Daoy (cell line): ENCODE results near the gene PNMA1. TPM values are rescaled to one million over a fixed set of nuclear protein-coding genes. Genes with fewer than 3 reads are reported as not detected.
"Not testable (repeated sequence)": the region's sequence is repeated elsewhere in the genome, so short reads cannot be mapped to it uniquely, and the experiment has no call there.

Source experiments
- DNase-seq: peaks from one replicate; pipeline ENCODE4 v3.0.0-alpha.2; 2015; ENCODE audit warnings: low read depth
- total RNA-seq: library from RNA; depleted of rRNA; stranded (reverse); fragments of >200 nt; shearing (Covaris generic); gene quantifications from 2 replicates; pipeline ENCODE4 v1.2.3, GENCODE V29; 2014

The PNMA1 gene
- total RNA-seq, 1 experiment from 2014 or later, result 20.2 TPM

GRCh38 chr14:73717711-73718417 is 3.7 kb upstream of the PNMA1 start:
- no peak for DNase-seq

- no peak for DNase-seq
Observed at GRCh38 chr14:73717266-73717665, 3.1 kb upstream of the PNMA1 start.

GRCh38 chr14:73715707-73716106 is 1.5 kb upstream of the PNMA1 start:
- DNase-seq, result no peak

GRCh38 chr14:73714656-73715081 is 485 bp upstream of the PNMA1 start:
- DNase-seq, result no peak

GRCh38 chr14:73713206-73713802 is 880 bp downstream of the PNMA1 start:
- no peak for DNase-seq

- peak; percentile 36 for DNase-seq
Observed at GRCh38 chr14:73712540-73713180, 1.5 kb downstream of the PNMA1 start.

GRCh38 chr14:73712071-73712506 is 2.1 kb downstream of the PNMA1 start:
- DNase-seq, result no peak

- DNase-seq, result no peak
Observed at GRCh38 chr14:73710737-73711136, 3.4 kb downstream of the PNMA1 start.

GRCh38 chr14:73709904-73710469 is 4.2 kb downstream of the PNMA1 start:
- DNase-seq, result no peak

- DNase-seq, result not testable (repeated sequence)
Observed at GRCh38 chr14:73708076-73708475, 6.1 kb downstream of the PNMA1 start.

- DNase-seq, result no peak
Observed at GRCh38 chr14:73700325-73700724, 13.9 kb downstream of the PNMA1 start.

- peak; percentile 82 for DNase-seq
Observed at GRCh38 chr14:73696466-73697400, 17.5 kb downstream of the PNMA1 start.

GRCh38 chr14:73695997-73696396 is 18.2 kb downstream of the PNMA1 start:
- no peak for DNase-seq

- no peak for DNase-seq
Observed at GRCh38 chr14:73695082-73695481, 19.1 kb downstream of the PNMA1 start.

- DNase-seq, result no peak
Observed at GRCh38 chr14:73694083-73694482, 20.1 kb downstream of the PNMA1 start.

- DNase-seq, result no peak
Observed at GRCh38 chr14:73686901-73687300, 27.3 kb downstream of the PNMA1 start.

- no peak for DNase-seq
Observed at GRCh38 chr14:73685328-73685727, 28.9 kb downstream of the PNMA1 start.

- no peak for DNase-seq
Observed at GRCh38 chr14:73684627-73685026, 29.6 kb downstream of the PNMA1 start.

GRCh38 chr14:73680821-73681220 is 33.4 kb downstream of the PNMA1 start:
- DNase-seq, result no peak

- no peak for DNase-seq
Observed at GRCh38 chr14:73678698-73679097, 35.5 kb downstream of the PNMA1 start.

- DNase-seq, result no peak
Observed at GRCh38 chr14:73674986-73675385, 39.2 kb downstream of the PNMA1 start.

GRCh38 chr14:73667854-73668253 is 46.3 kb downstream of the PNMA1 start:
- DNase-seq, result no peak
